Natural killer cell (primary cell): ENCODE results near the gene ARHGEF2. TPM values are rescaled to one million over a fixed set of nuclear protein-coding genes. Genes with fewer than 3 reads are reported as not detected.

ENCODE experiments used
- ATAC-seq, 3 donors: fragments of 150-1000 bp in 2 of 3; fragments of 200-7000 bp in 1 of 3; cut with Tn5 transposase; 1 replicate in 1 of 3; 2 replicates in 2 of 3; pipeline ENCODE4 v1.10.0; 2021; ENCODE audit warnings: mild to moderate bottlenecking in 2 of 3, moderate library complexity in 2 of 3
- DNase-seq, 2 donors: peaks; one replicate each; pipeline versions ENCODE4 v3.0.0 to v3.0.0-alpha.2; 2013 to 2021; ENCODE audit warnings: mixed read lengths in 1 of 2
- H3K27ac ChIP-seq: one replicate; pipeline ENCODE4 v1.5.1; 2013; ENCODE audit warnings: mild to moderate bottlenecking, low read length
- H3K27me3 ChIP-seq: one replicate; pipeline ENCODE4 v1.6.1; 2013; ENCODE audit warnings: low read length; ENCODE audit not compliant: control insufficient read depth, insufficient read depth
- H3K36me3 ChIP-seq: one replicate; pipeline ENCODE4 v1.6.1; 2013; ENCODE audit warnings: low read length; ENCODE audit not compliant: control insufficient read depth, insufficient read depth
- H3K4me1 ChIP-seq: one replicate; pipeline ENCODE4 v1.6.1; 2013; ENCODE audit warnings: low read length; ENCODE audit not compliant: control insufficient read depth, insufficient read depth
- H3K4me3 ChIP-seq: one replicate; pipeline ENCODE4 v1.5.1; 2013; ENCODE audit warnings: low read length
- H3K9me3 ChIP-seq: one replicate; pipeline ENCODE4 v1.6.1; 2013; ENCODE audit warnings: low read length; ENCODE audit not compliant: control insufficient read depth, insufficient read depth
- H3K27ac Mint-ChIP-seq, 2 donors: one replicate each; pipeline ENCODE4 v1.8.0; 2022; ENCODE audit warnings: mild to moderate bottlenecking in 2 of 2, mixed read lengths in 2 of 2, moderate library complexity in 1 of 2
- H3K27me3 Mint-ChIP-seq, 2 donors: one replicate each; pipeline ENCODE4 v1.8.0; 2022; ENCODE audit warnings: low read depth in 2 of 2, mixed read lengths in 2 of 2
- H3K36me3 Mint-ChIP-seq: one replicate; pipeline ENCODE4 v1.8.0; 2022; ENCODE audit warnings: mixed read lengths
- H3K4me1 Mint-ChIP-seq, 2 donors: one replicate each; pipeline ENCODE4 v1.8.0; 2022; ENCODE audit warnings: mixed read lengths in 2 of 2
- H3K4me3 Mint-ChIP-seq: one replicate; pipeline ENCODE4 v1.8.0; 2022; ENCODE audit warnings: mild to moderate bottlenecking, moderate library complexity, mixed read lengths
- H3K9me3 Mint-ChIP-seq, 2 donors: one replicate each; pipeline ENCODE4 v1.8.0; 2022; ENCODE audit warnings: mixed read lengths in 2 of 2
- WGBS: methylation state at CpG from one replicate; pipeline ENCODE4 v1.1.7; 2013; ENCODE audit warnings: missing lambda C conversion rate; ENCODE audit not compliant: insufficient coverage; 5-methylcytosine and 5-hydroxymethylcytosine counted together
- intact Hi-C: fragments of 100-400 bp; cut with micrococcal nuclease; formaldehyde crosslinking; loops from one replicate; pipeline ENCODE4 v1.14.2; 2022
- total RNA-seq, 4 donors: library from RNA; stranded (reverse); fragments of 120-200 nt in 1 of 4; gene quantifications; one replicate each; pipeline versions ENCODE4 v1.2.3 to v1.2.4, GENCODE V29; 2013 to 2022
- TF ChIP-seq, protein P1 (sequence below): fragments of 200-600 bp; IDR thresholded peaks from one replicate; pipeline ENCODE4 v1.8.0; 2022; ENCODE audit warnings: antibody characterized with exemption

Gene ARHGEF2
- total RNA-seq, 3 donors from 2014 or later (not counting 1 experiment from before 2014, with no cell fraction given), result 143 to 200 (median 147) TPM

- 87% methylated on average over 3 of the region's 3 CpGs for WGBS
- Histone ChIP-seq H3K9me3 (no peaks in the 10 kb centered on the region), H3K27me3 (no peaks in the 10 kb centered on the region), H3K4me3 (no peak overlapping the region), H3K36me3 (peaks cover 54% of the 10 kb centered on the region), H3K27ac (peak overlapping the region; percentile 55), H3K4me1 (peaks cover 86% of the 10 kb centered on the region)
- H3K9me3 Mint-ChIP-seq, result no peaks in the 10 kb centered on the region
- DNase-seq (peak in 1 of 2 donors; percentile 3), ATAC-seq (no peak)
- H3K36me3 Mint-ChIP-seq, result no peaks in the 10 kb centered on the region
- H3K27ac Mint-ChIP-seq, result peak overlapping the region; percentile 89 to 90
- peak overlapping the region; percentile 56 for H3K4me3 Mint-ChIP-seq
- no peaks in the 10 kb centered on the region for H3K27me3 Mint-ChIP-seq
- TF ChIP-seq, protein P1, sequence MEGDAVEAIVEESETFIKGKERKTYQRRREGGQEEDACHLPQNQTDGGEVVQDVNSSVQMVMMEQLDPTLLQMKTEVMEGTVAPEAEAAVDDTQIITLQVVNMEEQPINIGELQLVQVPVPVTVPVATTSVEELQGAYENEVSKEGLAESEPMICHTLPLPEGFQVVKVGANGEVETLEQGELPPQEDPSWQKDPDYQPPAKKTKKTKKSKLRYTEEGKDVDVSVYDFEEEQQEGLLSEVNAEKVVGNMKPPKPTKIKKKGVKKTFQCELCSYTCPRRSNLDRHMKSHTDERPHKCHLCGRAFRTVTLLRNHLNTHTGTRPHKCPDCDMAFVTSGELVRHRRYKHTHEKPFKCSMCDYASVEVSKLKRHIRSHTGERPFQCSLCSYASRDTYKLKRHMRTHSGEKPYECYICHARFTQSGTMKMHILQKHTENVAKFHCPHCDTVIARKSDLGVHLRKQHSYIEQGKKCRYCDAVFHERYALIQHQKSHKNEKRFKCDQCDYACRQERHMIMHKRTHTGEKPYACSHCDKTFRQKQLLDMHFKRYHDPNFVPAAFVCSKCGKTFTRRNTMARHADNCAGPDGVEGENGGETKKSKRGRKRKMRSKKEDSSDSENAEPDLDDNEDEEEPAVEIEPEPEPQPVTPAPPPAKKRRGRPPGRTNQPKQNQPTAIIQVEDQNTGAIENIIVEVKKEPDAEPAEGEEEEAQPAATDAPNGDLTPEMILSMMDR, result no peak
- peaks cover 74 to 79% of the 10 kb centered on the region in 2 donors for H3K4me1 Mint-ChIP-seq
- intact Hi-C loops, result no loop called here
These were observed 9.7 kb downstream of the ARHGEF2 start for GRCh38 chr1:155968670-155969069.

DNA sequence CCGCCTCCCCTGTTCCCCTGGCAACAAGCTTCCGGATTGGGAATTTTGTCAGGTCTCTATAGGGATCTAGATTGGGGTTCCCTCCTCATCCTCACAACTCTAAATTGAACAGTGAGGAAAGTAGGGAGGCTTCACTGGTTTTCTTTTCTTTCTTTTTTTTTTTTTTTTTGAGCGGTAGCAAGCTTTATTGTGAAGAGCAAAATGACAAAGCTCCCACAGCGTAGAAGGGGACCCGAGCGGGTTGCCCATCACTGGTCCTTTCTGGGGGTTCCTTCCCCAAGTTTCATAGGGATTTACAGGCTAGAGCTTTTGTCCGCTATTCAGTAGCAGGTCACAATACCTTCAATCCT lies 10.3 kb downstream of the ARHGEF2 start:
- ATAC-seq (no peak), DNase-seq (peak in 1 of 2 donors; percentile 4)
- H3K9me3 Mint-ChIP-seq, result no peaks in the 10 kb centered on the region
- no peaks in the 10 kb centered on the region for H3K36me3 Mint-ChIP-seq
- peak overlapping the region; percentile 89 to 90 for H3K27ac Mint-ChIP-seq
- Histone ChIP-seq H3K4me3 (no peak overlapping the region), H3K27ac (peak overlapping the region; percentile 55), H3K27me3 (no peaks in the 10 kb centered on the region), H3K4me1 (peaks cover 82% of the 10 kb centered on the region), H3K36me3 (peaks cover 58% of the 10 kb centered on the region), H3K9me3 (no peaks in the 10 kb centered on the region)
- peak overlapping the region; percentile 69 for H3K4me3 Mint-ChIP-seq
- no peaks in the 10 kb centered on the region for H3K27me3 Mint-ChIP-seq
- peaks cover 68 to 72% of the 10 kb centered on the region in 2 donors for H3K4me1 Mint-ChIP-seq
- intact Hi-C loops, result no loop called here
- TF ChIP-seq, protein P1, result no peak
- WGBS, result 72% methylated on average over 3 of the region's 7 CpGs

DNA sequence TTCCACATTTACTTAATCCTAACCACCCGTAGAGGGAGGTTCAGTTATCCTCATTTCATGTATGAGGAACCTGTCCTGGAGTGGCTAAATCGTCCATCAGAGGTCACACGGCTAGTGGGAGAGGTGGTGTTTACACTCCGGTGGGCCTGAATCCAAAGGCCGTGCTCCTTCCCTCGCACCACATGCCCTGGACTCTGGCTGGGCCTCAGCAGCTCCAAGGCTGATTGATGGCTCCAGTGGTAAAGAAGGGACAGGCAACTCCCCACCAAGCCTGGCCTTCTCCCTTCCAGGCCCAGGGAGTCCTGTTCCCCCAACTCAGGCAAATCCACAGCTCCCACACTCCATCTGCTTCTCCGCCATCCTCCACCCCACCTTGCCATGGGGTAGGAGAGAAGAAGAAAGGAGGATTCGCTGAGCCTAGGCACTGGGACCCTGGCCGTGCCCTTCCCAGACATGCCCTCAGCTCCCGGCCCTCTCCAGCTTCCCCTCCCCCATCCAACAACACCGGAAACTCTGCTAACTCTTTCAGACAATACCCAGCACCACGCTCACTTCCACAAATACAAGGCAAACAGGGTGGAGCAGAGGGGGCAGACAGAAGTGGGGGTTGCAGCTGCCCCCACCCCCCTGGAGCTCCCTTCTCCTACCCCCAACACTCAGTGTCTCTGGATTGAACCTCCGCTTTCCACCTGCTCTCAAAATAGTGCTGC lies 10.9 kb downstream of the ARHGEF2 start:
- 47% methylated on average over 11 of the region's 13 CpGs for WGBS
- DNase-seq, result peak in 1 of 2 donors; percentile 64
- peak overlapping the region; percentile 55 for H3K27ac ChIP-seq
- intact Hi-C loops, result loop anchor here (2.0 kb wide), 1 partner anchor 13 kb away; no protein-coding TSS in a partner anchor
- no peaks in the 10 kb centered on the region for H3K9me3 ChIP-seq
- H3K4me1 Mint-ChIP-seq, result peaks cover 62 to 72% of the 10 kb centered on the region in 2 donors
- peak overlapping the region; percentile 69 for H3K4me3 Mint-ChIP-seq
- H3K27me3 ChIP-seq, result no peaks in the 10 kb centered on the region
- H3K36me3 Mint-ChIP-seq, result no peaks in the 10 kb centered on the region
- TF ChIP-seq, protein P1, result no peak
- peaks cover 82% of the 10 kb centered on the region for H3K4me1 ChIP-seq
- ATAC-seq, result peak; percentile 53 to 63 (median 60)
- H3K4me3 ChIP-seq, result no peak overlapping the region
- peaks cover 60% of the 10 kb centered on the region for H3K36me3 ChIP-seq
- no peaks in the 10 kb centered on the region for H3K9me3 Mint-ChIP-seq
- no peaks in the 10 kb centered on the region for H3K27me3 Mint-ChIP-seq
- H3K27ac Mint-ChIP-seq, result peak overlapping the region; percentile 89 to 90
